ENCODE data around the gene ZNF594. TPM values are rescaled to one million over a fixed set of nuclear protein-coding genes. Genes with fewer than 3 reads are reported as not detected.

The ZNF594 gene
- total RNA-seq, 4 donors from 2014 or later, result 19.6 to 37.2 (median 25.6) TPM

DNA sequence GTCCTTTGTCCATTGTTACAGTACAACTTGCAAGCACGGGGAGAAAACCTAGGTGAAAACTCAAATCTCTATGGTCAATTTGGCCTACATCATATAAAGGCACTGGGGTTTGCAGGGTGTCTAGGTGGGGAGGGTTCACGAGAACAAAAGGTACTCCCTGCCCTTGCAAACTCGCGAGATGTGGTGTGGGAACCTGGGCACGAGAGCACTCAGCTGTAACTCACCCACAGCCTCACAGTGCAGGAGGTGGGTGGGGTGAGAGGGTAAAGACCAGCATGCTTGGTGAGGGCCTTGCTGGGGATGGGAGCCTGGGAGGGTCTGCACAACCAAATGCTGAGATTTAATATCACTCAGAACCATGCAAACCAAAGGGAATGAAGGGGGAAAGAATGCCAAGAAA is 18.4 kb upstream of the ZNF594 start:
- Histone ChIP-seq H3K4me3 (no peak overlapping the region), H3K9me3 (no peaks in the 10 kb centered on the region), H3K36me3 (peaks cover 0 to 57% (median 0%) of the 10 kb centered on the region in 3 donors), H3K27ac (peak overlapping the region in 2 of 4 donors; percentile 8 to 64), H3K4me1 (no peaks in the 10 kb centered on the region), H3K27me3 (no peaks in the 10 kb centered on the region)
- 90 to 92% methylated on average over 5 of the region's 5 CpGs for WGBS, 2 donors
- no peak for DNase-seq (ENCODE audit: low spot score in 2 of 2)
- TF ChIP-seq EP300 (IDR thresholded peaks at IDR 0.05), result no peak
- TF ChIP-seq, protein P1, sequence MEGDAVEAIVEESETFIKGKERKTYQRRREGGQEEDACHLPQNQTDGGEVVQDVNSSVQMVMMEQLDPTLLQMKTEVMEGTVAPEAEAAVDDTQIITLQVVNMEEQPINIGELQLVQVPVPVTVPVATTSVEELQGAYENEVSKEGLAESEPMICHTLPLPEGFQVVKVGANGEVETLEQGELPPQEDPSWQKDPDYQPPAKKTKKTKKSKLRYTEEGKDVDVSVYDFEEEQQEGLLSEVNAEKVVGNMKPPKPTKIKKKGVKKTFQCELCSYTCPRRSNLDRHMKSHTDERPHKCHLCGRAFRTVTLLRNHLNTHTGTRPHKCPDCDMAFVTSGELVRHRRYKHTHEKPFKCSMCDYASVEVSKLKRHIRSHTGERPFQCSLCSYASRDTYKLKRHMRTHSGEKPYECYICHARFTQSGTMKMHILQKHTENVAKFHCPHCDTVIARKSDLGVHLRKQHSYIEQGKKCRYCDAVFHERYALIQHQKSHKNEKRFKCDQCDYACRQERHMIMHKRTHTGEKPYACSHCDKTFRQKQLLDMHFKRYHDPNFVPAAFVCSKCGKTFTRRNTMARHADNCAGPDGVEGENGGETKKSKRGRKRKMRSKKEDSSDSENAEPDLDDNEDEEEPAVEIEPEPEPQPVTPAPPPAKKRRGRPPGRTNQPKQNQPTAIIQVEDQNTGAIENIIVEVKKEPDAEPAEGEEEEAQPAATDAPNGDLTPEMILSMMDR (IDR thresholded peaks at IDR 0.05), result no peak
- no peak for TF ChIP-seq POLR2A (IDR thresholded peaks at IDR 0.05)

DNA sequence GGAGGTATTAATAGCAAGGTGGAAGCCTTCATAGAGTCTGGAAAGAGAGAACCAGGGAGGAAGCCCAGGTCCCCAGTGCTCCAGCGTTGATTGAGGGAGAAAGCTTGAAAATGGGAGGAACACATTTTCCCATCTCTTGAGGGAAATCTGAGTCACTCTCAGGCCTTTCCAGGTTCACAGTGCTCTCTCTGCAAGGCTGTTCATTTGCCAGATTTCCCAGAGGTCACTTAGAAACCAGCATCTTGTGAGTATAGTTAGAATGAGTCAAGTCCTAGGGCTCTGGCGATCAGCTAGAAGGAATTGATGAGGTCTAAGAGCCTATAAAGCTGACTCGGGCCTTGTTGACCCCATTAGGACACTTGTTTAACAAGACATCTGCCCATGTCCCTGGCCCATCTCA is 17.7 kb upstream of the ZNF594 start:
- no peak for TF ChIP-seq POLR2A (IDR thresholded peaks at IDR 0.05)
- TF ChIP-seq, protein P1 (IDR thresholded peaks at IDR 0.05), result no peak
- no peak for TF ChIP-seq EP300 (IDR thresholded peaks at IDR 0.05)
- Histone ChIP-seq H3K36me3 (peaks cover 0 to 52% (median 0%) of the 10 kb centered on the region in 3 donors), H3K9me3 (no peaks in the 10 kb centered on the region), H3K4me3 (no peak overlapping the region), H3K4me1 (no peaks in the 10 kb centered on the region), H3K27ac (no peak overlapping the region), H3K27me3 (no peaks in the 10 kb centered on the region)
- 90 to 96% methylated on average over 3 of the region's 3 CpGs for WGBS, 2 donors
- no peak for DNase-seq (ENCODE audit: low spot score in 2 of 2)

DNA sequence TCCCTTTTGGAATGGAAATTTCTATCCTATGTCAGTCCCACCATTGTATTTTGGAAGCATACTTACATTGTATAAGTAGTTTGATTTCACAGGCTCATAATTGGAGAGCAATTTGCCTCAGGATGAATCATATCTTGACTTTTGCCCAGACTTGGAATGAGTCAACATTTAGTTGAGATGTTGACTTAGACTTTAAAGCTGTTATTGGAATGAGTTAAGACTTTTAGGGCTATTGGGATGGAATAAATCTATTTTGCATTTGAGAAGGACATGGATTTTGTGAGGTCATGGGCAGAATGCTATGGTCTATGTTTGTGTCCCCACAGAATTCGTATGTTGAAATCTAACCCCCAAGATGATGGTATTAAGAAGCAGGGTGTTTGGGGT is 12.2 kb upstream of the ZNF594 start:
- Histone ChIP-seq H3K4me1 (no peaks in the 10 kb centered on the region), H3K4me3 (no peak overlapping the region), H3K36me3 (peaks cover 0 to 16% (median 0%) of the 10 kb centered on the region in 3 donors), H3K9me3 (no peaks in the 10 kb centered on the region), H3K27ac (no peak overlapping the region), H3K27me3 (no peaks in the 10 kb centered on the region)
- 86 to 94% methylated on average over 1 of the region's 1 CpG for WGBS, 2 donors
- TF ChIP-seq, protein P1 (IDR thresholded peaks at IDR 0.05), result no peak
- no peak for TF ChIP-seq POLR2A (IDR thresholded peaks at IDR 0.05)
- TF ChIP-seq EP300 (IDR thresholded peaks at IDR 0.05), result no peak
- no peak for DNase-seq (ENCODE audit: low spot score in 2 of 2)

DNA sequence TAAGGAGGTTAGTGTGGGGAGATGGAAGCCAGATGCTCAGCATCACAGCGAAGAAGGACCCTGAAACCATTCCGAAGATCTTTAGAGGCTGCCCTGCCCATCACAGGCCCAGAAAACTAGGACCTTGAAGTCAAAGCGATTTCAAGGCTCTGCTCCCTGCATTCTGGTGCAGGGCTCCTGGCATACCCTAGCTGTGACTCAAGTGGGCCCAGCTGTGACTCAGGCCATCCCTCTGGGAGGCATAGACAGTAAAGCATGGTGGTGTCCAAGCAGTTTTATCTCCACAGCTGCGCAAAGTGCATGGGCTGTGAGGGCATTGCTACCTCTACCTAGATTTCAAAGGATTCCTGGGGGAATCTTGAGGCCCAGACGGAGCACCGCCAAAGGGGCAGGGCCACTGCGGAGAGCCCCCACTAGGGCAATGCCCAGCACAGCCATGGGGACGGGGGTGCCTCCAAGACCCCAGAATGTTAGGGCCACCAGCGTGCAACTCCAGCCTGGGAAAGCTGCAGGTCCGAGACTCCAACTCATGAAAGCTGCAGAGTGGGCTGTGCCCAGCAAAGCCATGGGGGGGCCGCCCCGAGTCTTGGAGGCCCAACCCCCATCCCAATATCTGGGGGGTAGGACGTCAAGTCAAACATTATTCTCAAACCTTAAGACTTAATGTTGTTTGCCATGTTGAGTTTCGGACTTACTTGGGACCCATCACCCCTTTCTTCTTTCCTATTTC is 11.7 kb upstream of the ZNF594 start:
- WGBS, 2 donors, result 95 to 98% methylated on average over 13 to 14 of the region's 14 CpGs
- Histone ChIP-seq H3K4me3 (no peak overlapping the region), H3K9me3 (no peaks in the 10 kb centered on the region), H3K36me3 (peaks cover 0 to 15% (median 0%) of the 10 kb centered on the region in 3 donors), H3K27me3 (no peaks in the 10 kb centered on the region), H3K27ac (no peak overlapping the region), H3K4me1 (no peaks in the 10 kb centered on the region)
- DNase-seq (ENCODE audit: low spot score in 2 of 2), result no peak
- TF ChIP-seq EP300 (IDR thresholded peaks at IDR 0.05) (no peak), POLR2A (IDR thresholded peaks at IDR 0.05) (no peak)
- TF ChIP-seq, protein P1 (IDR thresholded peaks at IDR 0.05), result no peak

DNA sequence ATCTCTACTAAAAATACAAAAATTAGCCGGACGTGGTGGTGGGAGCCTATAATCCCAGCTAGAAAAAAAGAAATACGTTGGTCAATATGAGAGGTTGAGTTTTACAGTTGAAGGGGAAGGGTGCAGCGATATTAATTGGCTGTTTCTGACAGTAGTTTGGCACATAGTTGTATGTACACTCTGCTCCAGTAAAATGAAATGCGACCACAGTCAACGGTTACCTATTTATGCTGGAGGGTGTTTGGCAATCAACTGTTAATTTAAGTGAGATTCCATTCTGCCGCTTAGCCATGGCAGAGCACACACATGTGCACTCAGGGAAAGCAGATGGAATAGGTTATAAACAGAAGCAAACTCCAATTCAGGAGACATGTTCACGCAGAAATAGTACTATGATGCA is 9.3 kb upstream of the ZNF594 start:
- Histone ChIP-seq H3K27me3 (no peaks in the 10 kb centered on the region), H3K4me1 (no peaks in the 10 kb centered on the region), H3K4me3 (no peak overlapping the region), H3K27ac (no peak overlapping the region), H3K9me3 (no peaks in the 10 kb centered on the region), H3K36me3 (peaks cover 0 to 17% (median 0%) of the 10 kb centered on the region in 3 donors)
- 91 to 95% methylated on average over 8 of the region's 8 CpGs for WGBS, 2 donors
- TF ChIP-seq POLR2A (IDR thresholded peaks at IDR 0.05) (no peak), EP300 (IDR thresholded peaks at IDR 0.05) (no peak)
- TF ChIP-seq, protein P1 (IDR thresholded peaks at IDR 0.05), result no peak
- DNase-seq (ENCODE audit: low spot score in 2 of 2), result no peak

Data from tibial nerve (tissue), 4 donors.